Measurements from ENCODE around the gene SMPD2.
A peak's percentile ranks its signal among the peaks of the same experiment; 100 is the strongest.

Gene SMPD2, protein sequence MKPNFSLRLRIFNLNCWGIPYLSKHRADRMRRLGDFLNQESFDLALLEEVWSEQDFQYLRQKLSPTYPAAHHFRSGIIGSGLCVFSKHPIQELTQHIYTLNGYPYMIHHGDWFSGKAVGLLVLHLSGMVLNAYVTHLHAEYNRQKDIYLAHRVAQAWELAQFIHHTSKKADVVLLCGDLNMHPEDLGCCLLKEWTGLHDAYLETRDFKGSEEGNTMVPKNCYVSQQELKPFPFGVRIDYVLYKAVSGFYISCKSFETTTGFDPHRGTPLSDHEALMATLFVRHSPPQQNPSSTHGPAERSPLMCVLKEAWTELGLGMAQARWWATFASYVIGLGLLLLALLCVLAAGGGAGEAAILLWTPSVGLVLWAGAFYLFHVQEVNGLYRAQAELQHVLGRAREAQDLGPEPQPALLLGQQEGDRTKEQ

DNA sequence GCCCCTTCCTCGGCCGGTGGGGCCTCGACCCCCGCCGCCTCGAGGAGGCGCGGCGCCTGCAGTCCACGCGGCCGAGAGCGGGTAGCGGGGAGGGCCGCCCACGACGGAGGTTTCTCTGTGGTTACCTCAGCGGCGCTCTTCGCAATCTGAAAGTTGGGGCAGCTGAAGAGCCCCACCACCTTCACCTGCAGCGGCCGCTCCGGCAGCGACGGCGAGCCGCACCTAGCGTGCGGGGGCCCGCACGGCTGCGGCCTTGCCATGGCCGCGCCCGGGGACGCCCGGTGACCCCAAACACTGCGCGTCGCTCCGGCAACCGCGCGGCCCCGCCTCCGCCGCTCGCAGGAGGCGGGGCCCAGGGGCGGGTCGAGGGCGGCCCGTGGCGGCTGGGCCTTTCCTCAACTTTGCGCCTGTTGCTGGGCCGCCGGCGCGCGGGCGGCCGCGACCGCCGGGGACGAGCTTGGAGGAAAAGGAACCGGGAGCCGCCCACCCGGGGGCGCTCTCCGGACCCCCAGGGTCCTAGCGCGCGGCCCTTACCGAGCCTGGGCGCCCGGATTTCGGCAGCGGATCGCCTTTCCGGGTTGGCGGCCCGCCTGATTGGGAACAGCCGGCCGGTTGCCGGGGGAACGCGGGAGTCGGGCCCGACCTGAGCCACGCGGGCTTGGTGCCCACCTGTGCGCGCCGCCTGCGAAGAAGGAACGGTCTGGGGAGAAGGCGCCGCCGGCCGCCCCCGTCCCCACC lies at the start of gene SMPD2, which contains the start of gene PPIL6:
Gene SMPD2 (plus strand): TSS at position 394 of the 738 bp plus-strand sequence. CDS start 398 bp downstream, outside the sequence.
Gene PPIL6 (minus strand): TSS at position 298 of the 738 bp plus-strand sequence. CDS start 38 bp downstream, at position 260.
- peak; percentile 85 for DNase-seq

DNA sequence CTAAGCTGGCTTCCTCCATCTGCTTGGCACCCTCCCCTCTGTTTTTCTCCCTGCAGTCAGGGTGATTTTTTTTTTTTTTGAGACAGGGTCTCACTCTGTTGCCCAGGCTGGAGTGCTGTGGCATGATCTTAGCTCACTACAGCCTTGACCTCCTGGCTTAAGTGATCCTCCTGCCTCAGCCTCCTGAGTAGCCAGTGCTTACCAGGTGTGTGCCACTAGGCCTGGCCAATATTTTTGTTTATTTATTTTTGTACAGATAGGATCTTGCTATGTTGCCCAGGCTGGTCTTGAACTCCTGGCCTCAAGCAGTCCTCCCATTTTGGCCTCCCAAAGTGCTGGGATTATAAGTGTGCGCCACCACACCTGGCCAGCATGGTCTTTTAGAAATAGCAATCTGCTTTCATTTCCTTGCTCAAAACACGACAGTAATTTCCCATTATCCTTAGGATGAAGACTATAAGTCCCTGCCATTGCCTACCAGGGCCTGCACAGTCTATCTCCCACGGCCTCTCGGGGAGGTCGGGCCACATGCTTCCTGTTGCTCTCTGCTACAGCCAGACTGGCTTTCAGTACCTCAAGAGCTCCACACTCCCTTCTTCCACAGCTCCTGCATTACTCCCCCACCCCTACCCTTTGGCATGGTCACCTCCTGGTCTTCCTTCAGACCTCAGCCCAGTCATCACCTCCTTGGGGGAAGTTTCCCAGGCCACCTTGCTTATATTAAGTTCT lies 47.2 kb upstream of the SMPD2 start:
- DNase-seq, result no peak

DNA sequence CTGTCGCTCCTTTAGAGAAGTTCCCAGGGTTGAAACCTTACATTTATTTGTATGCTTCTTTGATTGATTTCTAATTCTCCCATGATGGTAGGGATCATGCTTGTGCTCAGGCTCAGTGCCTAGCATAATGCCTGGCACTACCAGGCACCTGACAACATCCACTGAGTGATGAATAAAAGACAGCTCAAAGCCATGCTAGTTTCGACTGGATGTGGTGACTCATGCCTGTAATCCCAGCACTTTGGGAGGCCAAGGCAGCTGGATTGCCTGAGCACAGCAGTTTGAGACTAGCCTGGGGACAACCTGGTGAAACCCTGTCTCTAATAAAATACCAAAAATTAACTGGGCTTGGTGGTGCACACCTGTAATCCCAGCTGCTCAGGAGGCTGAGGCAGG lies 46.6 kb upstream of the SMPD2 start:
- DNase-seq, result no peak

DNA sequence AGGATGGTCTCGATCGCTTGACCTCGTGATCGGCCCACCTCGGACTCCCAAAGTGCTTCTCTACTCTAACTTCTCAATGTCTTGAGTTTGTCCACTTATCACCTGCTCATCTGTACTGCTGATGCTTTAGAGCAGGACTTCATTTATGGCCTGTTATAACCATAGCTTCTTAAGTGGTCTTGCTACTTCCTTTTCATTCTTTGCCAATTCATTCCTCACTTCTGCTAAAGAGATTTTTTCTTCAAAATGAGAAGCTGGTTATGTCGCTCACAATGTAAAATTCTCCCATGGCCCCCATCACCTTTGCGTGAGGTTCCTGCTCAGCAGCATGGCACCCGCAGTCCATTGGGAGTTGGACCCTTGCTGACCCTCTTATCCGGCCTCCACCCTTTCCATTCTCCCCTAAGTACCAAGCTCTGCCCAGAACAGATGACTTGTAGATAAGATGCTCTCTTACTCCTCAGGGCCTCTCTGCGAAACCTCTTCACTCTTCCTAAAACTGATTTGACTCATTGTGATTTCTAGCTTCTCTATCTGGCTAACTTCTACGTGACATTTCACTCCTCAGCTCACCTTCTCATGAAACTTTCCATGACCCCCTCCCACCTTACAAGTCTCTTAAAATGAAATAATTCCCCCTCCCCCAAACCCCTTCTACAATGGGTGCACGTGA lies 44.3 kb upstream of the SMPD2 start:
- DNase-seq, result no peak

DNA sequence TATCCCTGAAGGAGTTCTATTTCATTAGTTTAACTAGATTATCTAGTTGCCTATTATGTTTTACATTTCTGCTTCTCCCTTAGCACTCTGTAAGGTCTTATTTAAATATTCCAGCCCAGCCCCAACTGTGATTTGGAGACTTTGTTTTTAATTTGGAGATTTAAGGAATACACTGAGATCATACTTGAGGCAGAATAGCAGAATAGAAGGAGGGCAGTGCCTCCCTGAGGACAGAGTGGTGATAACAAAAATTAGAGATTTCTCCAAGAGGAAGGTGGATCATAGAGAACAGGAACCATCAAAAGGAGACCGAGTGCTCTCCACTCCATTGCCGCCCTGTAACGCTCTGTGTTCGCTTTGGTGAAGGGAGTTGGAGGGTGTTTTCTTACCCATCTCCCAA lies 43.5 kb upstream of the SMPD2 start:
- no peak for DNase-seq

DNA sequence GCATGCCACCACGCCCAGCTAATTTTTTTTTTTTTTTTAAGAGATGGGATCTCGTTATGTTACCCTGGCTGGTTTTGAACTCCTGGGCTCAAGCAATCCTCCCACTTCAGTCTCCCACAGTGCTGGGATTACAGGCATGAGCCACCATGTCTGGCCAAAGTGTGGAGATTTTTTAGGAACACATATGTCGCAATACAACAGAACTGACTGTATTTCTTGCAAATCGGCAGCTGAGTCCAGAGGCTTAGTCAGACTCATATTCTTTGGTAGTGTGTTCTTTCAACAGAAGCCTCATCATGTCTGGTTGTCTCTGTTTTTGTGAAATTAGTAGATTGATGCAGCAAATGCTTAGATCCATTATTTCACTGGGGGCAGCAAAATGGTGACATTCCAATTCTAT lies 34.3 kb upstream of the SMPD2 start:
- no peak for DNase-seq

DNA sequence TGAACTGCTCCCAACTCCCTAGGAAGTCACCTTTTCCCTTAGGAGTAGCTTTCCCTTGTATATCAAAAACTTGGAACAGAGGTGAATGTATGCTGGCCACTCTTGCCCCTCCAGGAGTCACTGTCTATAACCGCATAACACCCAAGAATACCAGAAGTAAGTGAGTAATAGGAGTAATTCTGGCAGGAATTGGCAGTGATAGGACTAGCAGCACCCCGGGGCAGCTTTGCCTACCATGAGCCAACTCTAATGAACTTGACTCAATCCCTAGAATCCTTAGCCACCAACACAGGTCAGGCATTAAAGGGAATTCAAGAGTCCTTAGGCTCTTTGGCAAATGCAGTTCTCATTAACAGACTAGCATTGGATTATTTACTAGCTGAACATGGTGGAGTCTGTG lies 29.5 kb upstream of the SMPD2 start:
- no peak for DNase-seq

DNA sequence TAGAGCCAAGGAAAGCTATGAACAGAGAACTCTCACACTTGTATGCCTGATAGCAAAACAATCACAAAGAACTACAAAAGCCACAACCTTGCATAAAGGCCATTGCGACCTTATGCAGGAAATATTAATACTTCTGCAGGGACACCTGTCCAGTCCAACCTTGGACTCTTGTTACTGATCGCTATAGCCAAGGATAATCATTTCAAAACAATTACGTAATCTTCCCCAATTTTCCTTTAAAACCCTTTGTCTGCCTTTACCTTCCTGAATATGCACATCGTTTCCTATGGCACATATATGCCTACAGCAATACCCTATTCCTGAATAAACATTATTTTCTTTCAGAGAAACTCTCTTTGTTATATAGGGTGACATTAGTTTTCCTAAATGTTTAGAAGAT lies 22.9 kb upstream of the SMPD2 start:
- no peak for DNase-seq

DNA sequence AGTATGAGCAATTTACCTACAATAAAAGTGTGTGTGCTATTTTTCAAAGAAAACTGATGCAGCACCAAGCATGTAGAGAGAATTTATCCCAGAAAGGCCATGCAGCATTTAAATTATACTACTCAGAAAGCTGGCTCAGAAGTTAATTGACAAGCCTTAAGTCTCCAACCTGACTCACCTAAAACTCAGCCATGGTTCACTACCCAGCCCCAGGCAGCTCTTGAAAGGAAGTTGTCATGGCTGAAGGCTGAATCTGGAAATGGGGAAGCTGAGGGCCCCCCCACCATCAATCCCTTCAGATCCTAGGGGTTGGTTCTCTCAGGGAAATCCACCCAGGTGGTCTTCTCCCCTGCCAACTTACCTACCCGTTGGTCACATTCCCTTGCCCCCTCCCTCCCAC lies 19.8 kb upstream of the SMPD2 start:
- no peak for DNase-seq

DNA sequence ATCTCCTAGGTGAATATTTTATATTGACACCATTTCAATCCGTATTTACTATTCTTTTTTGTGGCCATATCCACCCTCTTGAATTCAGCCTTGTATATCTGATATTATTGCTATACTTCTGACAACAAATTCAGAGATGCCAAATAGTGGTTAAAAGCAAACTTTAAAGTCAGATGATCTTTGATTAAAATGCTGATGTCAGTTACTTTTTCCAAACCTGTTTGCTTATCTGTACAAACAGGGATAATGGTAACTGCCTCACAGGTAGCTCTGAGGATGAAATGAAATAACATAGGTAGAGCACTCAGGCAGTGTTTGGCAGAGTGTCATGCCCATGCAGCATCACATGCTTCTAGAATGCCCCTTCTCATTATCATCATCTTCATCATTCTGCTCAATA lies 19.3 kb upstream of the SMPD2 start:
- DNase-seq, result no peak

DNA sequence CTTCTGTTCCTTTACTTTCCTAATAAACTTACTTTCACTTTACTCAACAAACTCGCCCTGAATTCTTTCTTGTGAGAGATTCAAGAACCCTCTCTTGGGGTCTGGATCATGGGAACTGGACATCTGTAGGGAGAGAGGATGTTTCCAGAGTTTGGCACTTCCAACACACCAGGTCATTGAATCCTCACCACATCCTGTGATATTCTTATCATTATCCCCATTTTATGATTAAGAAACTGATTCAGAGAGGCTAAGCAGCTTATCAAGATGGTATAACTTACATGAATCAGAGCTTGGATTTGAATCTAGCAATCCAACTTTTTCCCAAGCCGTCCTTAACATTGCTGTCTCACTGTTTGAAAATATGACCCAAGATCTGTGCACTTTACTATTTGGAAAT lies 15.6 kb upstream of the SMPD2 start:
- no peak for DNase-seq

DNA sequence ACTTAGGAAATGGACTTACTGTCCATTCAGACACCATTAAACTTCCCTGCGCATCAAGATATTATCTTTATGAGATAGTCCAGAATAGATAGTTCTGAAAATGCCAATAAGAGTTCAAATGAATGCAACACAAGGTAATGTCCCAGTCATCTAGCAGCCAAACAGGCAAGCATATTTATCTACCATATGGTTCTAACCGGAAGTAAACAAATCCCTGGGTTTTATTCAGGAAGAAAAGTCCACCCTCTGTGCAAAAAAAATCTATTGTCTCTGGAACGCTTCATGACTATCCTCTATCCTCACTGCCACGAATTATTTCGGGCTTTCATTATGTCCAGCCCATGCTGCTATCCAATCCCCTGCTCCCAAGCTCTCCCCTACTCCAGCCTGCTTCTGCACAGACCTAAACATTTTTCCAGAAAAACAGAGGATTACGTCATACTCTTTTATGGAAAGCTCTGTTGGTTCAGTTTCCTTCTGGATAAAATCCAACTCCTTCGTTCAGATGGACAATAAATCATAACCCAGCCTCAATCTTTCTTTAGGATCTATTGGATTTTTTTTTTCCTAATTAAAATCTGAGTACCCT lies 11.5 kb upstream of the SMPD2 start:
- DNase-seq, result no peak

DNA sequence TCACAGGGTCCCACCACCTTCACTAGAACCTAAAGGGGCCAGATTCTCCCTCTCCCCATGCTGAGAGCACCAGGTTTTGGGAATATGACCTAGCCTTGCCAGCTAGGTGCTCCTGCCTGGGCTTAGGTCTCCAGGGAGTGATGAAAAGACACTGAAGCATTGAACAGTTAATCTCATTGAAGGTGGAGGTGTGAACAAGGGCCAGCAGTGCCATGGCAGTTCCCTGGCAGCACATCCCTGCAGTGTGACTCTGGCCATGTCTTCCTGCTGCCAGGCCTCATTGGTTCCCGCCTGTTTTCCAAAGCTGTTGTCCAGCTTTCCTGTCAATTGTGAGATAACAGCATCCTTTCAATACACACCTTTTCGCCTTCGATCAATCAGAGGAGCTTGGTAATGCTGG lies 11.0 kb upstream of the SMPD2 start:
- DNase-seq, result no peak

DNA sequence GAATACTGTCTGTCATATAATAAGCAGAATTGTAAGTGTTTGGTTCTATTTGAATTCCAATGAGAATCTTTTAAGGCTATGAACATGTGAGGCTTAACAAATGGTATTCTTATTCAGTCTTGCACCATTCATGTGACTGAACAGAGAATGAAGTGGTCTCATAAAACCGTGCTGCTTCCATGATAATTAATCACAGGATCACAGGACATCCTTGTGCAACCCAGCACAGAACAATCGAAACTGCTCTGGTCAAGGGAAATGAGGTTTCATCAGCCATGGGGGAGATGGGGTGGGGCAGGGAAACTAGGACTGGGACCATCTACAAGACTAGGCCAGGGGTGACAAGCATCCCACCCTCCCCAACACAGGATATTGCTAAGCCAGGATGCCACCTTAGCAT lies 6.1 kb upstream of the SMPD2 start:
- no peak for DNase-seq

DNA sequence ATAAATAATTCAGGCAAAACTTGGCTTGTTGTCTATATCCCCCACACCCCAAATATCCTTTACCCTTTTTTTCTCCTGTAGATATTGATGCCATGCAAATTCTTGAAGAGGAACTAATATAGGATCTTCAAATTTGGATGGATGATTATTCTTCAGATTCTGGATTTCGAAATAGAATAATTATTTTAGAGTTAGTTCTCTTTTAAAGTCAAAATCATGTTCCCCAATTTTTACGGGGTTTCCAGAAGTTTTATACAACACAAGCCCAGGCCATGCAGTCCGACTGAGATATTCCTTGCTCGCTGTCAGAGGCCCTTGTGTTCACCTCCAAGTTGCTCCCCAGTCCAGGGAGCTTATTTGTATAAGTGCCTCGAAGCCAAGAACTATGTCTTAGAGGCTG lies 4.5 kb upstream of the SMPD2 start:
- DNase-seq, result no peak

DNA sequence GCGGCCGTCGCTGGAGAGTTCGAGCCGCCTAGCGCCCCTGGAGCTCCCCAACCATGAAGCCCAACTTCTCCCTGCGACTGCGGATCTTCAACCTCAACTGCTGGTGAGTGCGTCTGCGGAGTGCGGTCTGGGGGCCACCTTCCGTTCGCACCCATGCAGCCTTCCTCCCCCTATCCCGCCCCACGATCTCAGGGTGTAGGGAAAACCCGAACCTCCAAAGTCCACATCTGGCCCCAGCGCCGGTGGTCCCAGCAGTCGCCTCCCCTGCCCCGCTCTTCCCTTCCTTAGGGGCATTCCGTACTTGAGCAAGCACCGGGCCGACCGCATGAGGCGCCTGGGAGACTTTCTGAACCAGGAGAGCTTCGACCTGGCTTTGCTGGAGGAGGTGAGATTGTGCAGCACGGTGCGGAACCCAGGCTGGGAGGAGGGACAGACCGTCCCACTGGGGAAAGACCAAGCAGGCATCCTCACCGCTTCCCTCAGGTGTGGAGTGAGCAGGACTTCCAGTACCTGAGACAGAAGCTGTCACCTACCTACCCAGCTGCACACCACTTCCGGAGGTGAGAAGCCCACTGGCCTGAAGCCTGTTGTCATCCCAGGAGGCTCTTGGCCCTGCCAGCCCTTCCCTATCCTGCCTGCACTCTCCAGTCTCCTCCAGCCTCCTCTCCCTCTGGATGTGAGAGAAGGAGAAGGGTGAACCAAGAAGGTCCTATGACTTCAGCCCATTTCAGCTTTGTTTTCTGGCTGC lies 719 bp downstream of the SMPD2 start:
- peak; percentile 62 for DNase-seq

DNA sequence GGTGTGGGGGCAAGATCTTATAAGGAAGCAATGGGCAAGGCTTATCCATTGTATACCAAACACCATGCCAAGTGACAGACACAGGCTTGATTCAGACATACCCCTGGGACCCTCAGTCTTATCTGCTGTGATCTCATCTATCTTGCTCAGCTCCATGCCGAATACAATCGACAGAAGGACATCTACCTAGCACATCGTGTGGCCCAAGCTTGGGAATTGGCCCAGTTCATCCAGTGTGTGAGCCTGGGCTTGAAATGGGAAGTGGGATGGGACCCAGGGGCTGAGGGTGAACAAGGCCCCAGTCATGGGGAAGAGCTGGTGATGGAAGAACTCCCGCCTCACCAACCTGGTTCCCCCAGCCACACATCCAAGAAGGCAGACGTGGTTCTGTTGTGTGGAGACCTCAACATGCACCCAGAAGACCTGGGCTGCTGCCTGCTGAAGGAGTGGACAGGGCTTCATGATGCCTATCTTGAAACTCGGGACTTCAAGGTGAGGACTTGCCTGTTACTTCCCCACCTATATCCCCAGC lies 1.9 kb downstream of the SMPD2 start:
- DNase-seq, result no peak

DNA sequence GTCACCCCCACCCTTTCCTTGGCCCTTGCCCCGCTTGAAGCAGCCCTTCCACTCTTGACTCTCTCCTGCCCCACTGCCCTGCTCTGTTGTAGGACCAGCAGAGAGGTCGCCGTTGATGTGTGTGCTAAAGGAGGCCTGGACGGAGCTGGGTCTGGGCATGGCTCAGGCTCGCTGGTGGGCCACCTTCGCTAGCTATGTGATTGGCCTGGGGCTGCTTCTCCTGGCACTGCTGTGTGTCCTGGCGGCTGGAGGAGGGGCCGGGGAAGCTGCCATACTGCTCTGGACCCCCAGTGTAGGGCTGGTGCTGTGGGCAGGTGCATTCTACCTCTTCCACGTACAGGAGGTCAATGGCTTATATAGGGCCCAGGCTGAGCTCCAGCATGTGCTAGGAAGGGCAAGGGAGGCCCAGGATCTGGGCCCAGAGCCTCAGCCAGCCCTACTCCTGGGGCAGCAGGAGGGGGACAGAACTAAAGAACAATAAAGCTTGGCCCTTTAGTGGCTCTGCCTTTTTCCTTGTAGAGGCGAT lies 3.0 kb downstream of the SMPD2 start:
- DNase-seq, result no peak

DNA sequence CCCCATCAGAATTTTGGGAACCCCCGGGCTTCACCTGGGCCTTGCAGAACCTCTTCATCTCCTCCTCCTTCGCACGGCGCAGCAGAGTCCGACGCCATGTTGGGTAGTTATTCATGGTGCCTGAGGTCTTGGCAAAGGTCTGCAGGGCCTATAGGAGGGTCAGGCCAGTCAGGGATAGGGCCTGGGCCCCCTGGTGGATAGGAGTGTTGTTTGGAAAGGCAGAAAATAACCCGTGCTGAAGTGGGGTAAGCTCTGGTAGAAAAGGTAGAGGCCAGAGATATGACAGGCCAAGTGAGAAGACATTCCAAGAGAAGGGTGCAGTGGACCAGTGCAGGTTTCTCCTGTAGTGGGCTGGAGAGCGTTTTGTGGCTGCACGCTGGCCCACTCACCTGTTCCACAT lies 4.9 kb downstream of the SMPD2 start:
- DNase-seq, result no peak

DNA sequence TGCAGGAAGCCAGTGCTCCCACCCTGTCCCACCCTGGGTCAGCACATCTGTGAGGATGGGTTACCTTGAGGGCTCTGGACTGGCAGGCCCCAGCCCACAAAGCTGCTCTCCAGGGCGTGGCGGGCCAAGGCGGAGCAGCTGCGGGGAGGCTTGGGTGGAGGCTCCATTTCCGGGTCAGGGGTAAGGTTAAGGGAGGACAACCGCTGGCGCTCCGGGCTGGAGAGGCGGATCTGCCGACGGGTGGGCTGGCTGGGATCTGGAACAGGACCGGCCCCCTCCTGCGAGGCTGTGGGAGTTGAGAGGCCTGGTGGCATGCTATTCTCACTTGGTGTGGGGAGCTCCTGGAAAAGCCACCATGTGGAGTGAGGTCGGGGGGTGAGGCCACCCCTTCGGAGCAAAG lies 5.5 kb downstream of the SMPD2 start:
- DNase-seq, result no peak

DNA sequence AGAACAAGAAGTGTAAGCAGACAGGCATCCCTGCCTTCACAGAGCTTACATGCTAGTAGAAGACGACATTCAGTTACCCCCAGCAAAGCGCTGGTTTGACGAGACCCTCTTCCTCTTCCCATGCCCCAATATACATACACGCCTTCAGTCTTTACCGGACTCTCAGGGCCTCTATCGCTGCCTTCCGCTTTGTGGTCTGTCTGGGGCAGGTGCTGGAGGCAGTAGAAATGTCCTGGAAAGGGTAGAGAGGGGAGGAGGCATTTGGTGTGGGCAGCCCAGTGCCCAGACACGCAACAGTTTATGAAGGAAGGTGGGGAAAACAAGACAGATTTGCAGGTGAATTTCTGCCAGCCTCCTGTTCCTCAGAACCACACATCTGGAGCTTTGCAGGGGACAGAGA lies 6.0 kb downstream of the SMPD2 start:
- DNase-seq, result no peak
